ENCODE results near the gene TMEM236.

The TMEM236 gene

DNA sequence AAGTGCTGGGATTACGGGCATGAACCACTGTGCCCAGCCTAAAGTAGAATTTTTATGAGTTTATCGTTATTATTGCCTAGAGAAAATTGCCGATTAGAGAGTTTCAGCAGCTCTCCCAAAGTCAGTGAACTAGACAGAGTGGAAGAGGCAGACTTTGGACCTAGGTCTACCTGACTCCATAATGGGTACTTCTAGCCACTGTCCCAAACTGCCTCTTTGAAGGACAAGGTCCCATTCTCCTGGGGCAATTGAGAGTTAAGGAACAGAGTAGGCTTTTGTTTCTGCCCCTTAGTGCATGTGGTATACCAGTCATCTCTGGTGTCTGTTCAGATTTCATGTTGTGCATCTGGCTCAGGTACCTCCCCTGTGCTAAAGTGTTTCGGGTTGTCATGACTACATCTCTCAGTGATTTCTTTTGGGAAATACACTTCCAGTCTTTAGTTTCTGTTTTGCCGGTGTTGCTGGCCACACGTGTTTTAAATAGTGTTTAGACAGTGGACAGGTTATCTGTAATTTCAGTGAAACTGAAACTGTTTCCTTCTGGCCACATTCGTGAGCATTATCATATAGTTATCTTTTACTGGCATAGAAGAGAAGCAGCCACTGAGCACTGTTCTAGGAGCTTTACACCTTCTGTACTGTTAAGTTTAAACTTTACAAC is 4.7 kb downstream of the TMEM236 start:
- TF ChIP-seq, protein P1, sequence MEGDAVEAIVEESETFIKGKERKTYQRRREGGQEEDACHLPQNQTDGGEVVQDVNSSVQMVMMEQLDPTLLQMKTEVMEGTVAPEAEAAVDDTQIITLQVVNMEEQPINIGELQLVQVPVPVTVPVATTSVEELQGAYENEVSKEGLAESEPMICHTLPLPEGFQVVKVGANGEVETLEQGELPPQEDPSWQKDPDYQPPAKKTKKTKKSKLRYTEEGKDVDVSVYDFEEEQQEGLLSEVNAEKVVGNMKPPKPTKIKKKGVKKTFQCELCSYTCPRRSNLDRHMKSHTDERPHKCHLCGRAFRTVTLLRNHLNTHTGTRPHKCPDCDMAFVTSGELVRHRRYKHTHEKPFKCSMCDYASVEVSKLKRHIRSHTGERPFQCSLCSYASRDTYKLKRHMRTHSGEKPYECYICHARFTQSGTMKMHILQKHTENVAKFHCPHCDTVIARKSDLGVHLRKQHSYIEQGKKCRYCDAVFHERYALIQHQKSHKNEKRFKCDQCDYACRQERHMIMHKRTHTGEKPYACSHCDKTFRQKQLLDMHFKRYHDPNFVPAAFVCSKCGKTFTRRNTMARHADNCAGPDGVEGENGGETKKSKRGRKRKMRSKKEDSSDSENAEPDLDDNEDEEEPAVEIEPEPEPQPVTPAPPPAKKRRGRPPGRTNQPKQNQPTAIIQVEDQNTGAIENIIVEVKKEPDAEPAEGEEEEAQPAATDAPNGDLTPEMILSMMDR (conservative IDR thresholded peaks at IDR 0.05; ENCODE audit: control insufficient read depth, insufficient read depth, low read depth, low read length): no peak
- DNase-seq (ENCODE audit: low read depth): peak; percentile 27
- no peak overlapping the region for H3K4me3 ChIP-seq (ENCODE audit: control insufficient read depth, low read depth, low read length)

DNA sequence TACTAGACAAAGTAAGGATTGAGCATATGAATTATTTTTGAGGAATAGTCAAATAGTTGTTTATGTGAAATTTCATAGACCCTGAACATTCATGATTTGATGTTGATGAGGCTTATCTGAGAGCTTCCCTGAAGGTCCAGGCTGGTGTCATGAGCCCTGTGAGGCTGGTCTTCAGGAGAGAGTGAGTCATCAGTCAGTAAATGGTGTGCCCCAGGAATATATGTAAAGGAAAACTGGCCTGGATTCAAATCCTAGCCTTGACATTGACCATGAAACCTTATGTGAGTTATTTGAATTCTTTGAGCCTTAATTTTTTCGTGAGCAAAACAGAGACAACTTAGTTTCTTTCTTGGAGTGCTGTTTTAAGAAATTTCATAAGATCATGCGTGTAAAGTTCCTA is 6.2 kb downstream of the TMEM236 start:
- DNase-seq (ENCODE audit: low read depth): peak; percentile 20
- TF ChIP-seq, protein P1 (conservative IDR thresholded peaks at IDR 0.05; ENCODE audit: control insufficient read depth, insufficient read depth, low read depth, low read length): no peak
- H3K4me3 ChIP-seq (ENCODE audit: control insufficient read depth, low read depth, low read length): no peak overlapping the region

DNA sequence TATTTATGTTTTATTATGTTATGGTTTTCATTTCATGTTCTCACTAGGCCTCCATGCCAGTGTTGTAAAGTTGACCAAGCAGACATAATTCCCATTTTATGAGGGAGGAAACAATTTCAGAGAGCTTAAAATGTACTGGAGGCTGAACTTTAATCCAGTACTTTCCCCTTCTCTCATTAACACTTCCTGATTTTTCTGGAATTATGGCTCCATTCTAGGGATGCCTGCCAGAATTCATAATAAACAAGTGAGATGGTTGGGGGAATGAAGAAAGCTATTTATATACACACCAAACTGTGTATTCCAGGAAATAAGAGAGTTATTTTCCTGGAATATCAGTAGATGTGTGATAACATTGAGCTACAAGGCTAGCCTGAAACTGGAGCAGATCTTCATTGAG is 6.9 kb downstream of the TMEM236 start:
- no peak overlapping the region for H3K4me3 ChIP-seq (ENCODE audit: control insufficient read depth, low read depth, low read length)
- DNase-seq (ENCODE audit: low read depth): no peak
- TF ChIP-seq, protein P1 (conservative IDR thresholded peaks at IDR 0.05; ENCODE audit: control insufficient read depth, insufficient read depth, low read depth, low read length): no peak

DNA sequence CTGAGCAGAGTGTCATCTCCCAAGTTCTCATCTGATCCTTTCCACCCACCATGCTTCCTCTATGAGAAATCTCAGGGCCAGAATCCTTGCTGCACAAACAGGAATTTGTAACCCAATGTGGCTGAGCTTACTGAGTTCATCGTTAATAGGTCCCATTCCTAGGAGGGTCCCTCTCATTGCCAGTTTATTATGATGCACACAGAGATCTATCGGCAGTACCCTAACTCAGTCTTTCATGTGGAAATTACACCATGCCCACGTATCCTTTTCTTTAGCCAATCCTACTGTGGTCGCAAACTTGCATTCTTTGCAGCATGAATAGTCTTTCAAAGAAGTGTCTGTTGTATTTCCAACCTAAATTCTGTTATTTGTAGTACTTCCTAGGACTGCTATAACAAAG is 12.1 kb downstream of the TMEM236 start:
- TF ChIP-seq, protein P1 (conservative IDR thresholded peaks at IDR 0.05; ENCODE audit: control insufficient read depth, insufficient read depth, low read depth, low read length): no peak
- H3K4me3 ChIP-seq (ENCODE audit: control insufficient read depth, low read depth, low read length): no peak overlapping the region
- DNase-seq (ENCODE audit: low read depth): no peak

DNA sequence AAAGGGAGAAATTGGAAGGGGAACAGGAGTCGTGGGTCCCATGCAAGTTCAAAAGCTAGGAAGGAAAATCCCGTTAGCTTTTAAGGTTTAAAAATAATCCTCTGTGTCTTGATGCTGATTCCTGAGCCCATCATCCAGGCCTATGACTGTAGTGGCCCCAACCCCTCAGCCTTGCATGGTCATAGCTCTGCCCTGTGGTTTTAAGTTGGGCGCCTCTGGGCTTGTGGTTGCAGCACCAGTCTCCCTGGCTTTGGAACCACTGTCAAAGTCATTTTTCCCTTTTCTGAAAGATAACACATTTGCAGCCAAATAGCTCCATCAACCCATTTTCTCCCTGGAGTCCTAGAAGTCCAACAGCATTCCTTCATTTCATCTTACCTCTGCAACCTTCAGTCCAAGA is 13.6 kb downstream of the TMEM236 start:
- H3K4me3 ChIP-seq (ENCODE audit: control insufficient read depth, low read depth, low read length): no peak overlapping the region
- TF ChIP-seq, protein P1 (conservative IDR thresholded peaks at IDR 0.05; ENCODE audit: control insufficient read depth, insufficient read depth, low read depth, low read length): no peak
- DNase-seq (ENCODE audit: low read depth): no peak

DNA sequence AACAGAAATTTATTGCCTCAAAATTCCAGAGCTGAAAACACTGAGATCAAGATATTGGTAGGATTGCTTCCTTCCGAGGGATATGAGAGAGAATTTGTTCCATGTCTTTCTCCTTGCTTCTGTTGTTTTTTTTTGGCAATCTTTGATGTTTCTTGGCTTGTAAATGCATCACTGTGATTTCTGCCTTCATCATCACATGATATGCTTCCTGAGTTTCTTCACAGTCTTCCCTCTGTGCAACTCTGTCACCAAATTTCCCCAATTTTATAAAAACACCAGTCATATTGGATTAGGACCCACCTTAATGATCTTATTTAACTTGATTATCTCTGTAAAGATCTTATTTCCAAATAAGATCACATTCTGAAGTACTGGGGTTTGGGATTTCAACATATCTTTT is 14.7 kb downstream of the TMEM236 start:
- H3K4me3 ChIP-seq (ENCODE audit: control insufficient read depth, low read depth, low read length): no peak overlapping the region
- no peak for DNase-seq (ENCODE audit: low read depth)
- TF ChIP-seq, protein P1 (conservative IDR thresholded peaks at IDR 0.05; ENCODE audit: control insufficient read depth, insufficient read depth, low read depth, low read length): no peak

DNA sequence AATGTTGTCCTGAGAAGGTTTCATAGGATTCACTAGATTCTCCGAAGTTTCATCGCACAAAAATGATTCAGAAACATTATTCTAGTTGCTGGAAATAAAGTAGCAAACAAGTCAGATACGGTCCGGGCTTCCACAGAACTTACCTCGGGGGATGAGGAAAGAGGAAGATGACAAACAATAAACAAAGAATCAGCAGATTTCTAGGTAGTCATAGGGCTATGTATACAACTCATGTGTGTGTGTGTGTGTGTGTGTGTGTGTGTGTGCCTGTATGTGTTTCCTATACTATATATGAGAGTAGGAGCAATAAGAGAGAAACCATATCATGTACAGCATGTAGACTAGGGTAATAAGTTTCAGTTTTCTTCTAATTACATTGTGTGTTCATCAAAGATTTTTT is 16.5 kb downstream of the TMEM236 start:
- TF ChIP-seq, protein P1 (conservative IDR thresholded peaks at IDR 0.05; ENCODE audit: control insufficient read depth, insufficient read depth, low read depth, low read length): no peak
- H3K4me3 ChIP-seq (ENCODE audit: control insufficient read depth, low read depth, low read length): no peak overlapping the region
- DNase-seq (ENCODE audit: low read depth): no peak
